Measurements from ENCODE around the gene MINAR2. TPM values are rescaled to one million over a fixed set of nuclear protein-coding genes. Genes with fewer than 3 reads are reported as not detected.

MINAR2 gene, protein sequence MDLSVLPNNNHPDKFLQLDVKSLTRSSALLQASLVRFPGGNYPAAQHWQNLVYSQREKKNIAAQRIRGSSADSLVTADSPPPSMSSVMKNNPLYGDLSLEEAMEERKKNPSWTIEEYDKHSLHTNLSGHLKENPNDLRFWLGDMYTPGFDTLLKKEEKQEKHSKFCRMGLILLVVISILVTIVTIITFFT
- total RNA-seq, result not detected in 2 replicates

DNA sequence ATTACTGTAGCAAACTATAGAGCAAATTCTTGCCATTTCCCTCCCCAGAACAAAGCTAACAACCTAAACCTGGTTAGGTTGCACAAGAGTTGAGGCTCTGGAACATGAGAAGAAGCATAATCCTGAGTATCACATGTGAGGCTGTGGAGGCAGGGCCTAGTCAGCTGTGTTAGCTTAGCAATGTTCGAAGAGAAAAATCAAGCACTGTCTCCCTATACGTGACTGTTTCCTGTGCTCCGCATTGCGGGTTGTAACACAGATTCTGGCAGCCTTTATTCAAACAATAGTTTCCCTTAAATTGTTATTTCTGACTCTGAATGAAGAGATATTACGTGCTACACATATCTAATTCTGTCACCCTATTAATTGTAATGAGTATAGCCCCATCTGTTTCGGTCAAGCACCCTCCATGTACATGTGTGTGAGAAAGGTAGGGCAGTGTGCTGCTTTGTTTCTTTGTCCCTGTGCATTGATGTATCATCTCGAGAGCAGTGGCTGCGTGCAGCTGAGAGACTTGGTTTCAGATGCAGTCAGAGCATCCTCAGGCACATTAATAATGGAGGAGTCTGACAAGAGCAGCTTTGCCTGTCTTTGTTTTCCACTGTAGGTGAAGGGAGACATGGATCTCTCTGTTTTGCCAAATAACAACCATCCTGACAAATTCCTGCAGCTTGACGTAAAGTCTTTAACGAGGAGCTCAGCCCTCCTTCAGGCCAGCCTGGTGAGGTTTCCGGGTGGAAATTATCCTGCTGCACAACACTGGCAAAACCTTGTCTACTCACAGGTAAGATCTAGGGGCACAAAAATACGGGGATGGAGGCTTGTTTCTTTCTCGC, at the start of gene MINAR2:
Gene MINAR2 (plus strand): TSS at position 523 of the 836 bp plus-strand sequence. CDS start 97 bp downstream, at position 620.

Other genes starting within 250 kb of the MINAR2 start
- 4.1 and 6.9 TPM in 2 replicates for gene CHSY3, start 156.4 kb downstream of the MINAR2 start, total RNA-seq

Data from endothelial cell of coronary artery (primary cell).